Activated CD8-positive, alpha-beta memory T cell treated with anti-CD3 and anti-CD28 coated beads, Interleukin-2, amount 50 U/mL, for 24 hours (primary cell): ENCODE measurements around the gene HIC1.

Experiments
- DNase-seq: peaks from one replicate; pipeline ENCODE4 v3.0.0-alpha.2; 2020; ENCODE audit errors: extremely low read depth

Gene HIC1

GRCh38 chr17:2075336-2076086 lies 20.6 kb downstream of the HIC1 start:
- no peak for DNase-seq

- no peak for DNase-seq
These were observed 21.4 kb downstream of the HIC1 start for GRCh38 chr17:2076087-2076984.

GRCh38 chr17:2077040-2077439 lies 22.1 kb downstream of the HIC1 start:
- DNase-seq = no peak

- DNase-seq = no peak
These were observed 26.7 kb downstream of the HIC1 start for GRCh38 chr17:2081564-2081963.

- no peak for DNase-seq
These were observed 27.3 kb downstream of the HIC1 start for GRCh38 chr17:2082003-2082781.

- DNase-seq = no peak
These were observed 28.7 kb downstream of the HIC1 start for GRCh38 chr17:2083613-2084035.

- no peak for DNase-seq
These were observed 29.3 kb downstream of the HIC1 start for GRCh38 chr17:2084036-2084765.

GRCh38 chr17:2084766-2085647 lies 30.1 kb downstream of the HIC1 start:
- no peak for DNase-seq

- DNase-seq = no peak
These were observed 30.7 kb downstream of the HIC1 start for GRCh38 chr17:2085648-2085949.

- no peak for DNase-seq
These were observed 31.4 kb downstream of the HIC1 start for GRCh38 chr17:2086306-2086705.

GRCh38 chr17:2087597-2088211 lies 32.8 kb downstream of the HIC1 start:
- DNase-seq = no peak

GRCh38 chr17:2089021-2089422 lies 34.1 kb downstream of the HIC1 start:
- DNase-seq = no peak

GRCh38 chr17:2090210-2090641 lies 35.3 kb downstream of the HIC1 start:
- DNase-seq = no peak

GRCh38 chr17:2090804-2091534 lies 36.1 kb downstream of the HIC1 start:
- no peak for DNase-seq

- no peak for DNase-seq
These were observed 37.4 kb downstream of the HIC1 start for GRCh38 chr17:2092253-2092652.

GRCh38 chr17:2093349-2093748 lies 38.4 kb downstream of the HIC1 start:
- DNase-seq = no peak

- DNase-seq = no peak
These were observed 40.1 kb downstream of the HIC1 start for GRCh38 chr17:2094891-2095535.

GRCh38 chr17:2095536-2095910 lies 40.6 kb downstream of the HIC1 start:
- no peak for DNase-seq
